A549 (cell line): ENCODE data around the gene MEGF10.

Source experiments
- BHLHE40 ChIP-seq: IDR thresholded peaks from 2 replicates; pipeline ENCODE4 v1.6.1; 2012; ENCODE audit warnings: low read depth, low read length, inconsistent platforms
- CHD2 ChIP-seq: fragments of 150-350 bp; IDR thresholded peaks from 2 replicates; pipeline ENCODE4 v1.6.1; 2014; ENCODE audit warnings: low read length; ENCODE audit not compliant: partially characterized antibody
- CTCF ChIP-seq: fragments of >200 bp; sonication (Bioruptor Twin); formaldehyde crosslinking; IDR thresholded peaks from 3 replicates; pipeline ENCODE4 v1.5.1; 2016
- HOXA7 ChIP-seq: fragments of 250-450 bp; sonication (Bioruptor Pico); IDR thresholded peaks from 2 replicates; pipeline ENCODE4 v1.5.0; 2020; ENCODE audit warnings: mild to moderate bottlenecking, moderate library complexity
- NFE2L2 ChIP-seq: fragments of 150-350 bp; conservative IDR thresholded peaks from 2 replicates; pipeline ENCODE4 v1.6.1; 2014; ENCODE audit warnings: low read length
- NR3C1 ChIP-seq: fragments of >200 bp; sonication (Bioruptor Twin); formaldehyde crosslinking; IDR thresholded peaks from 3 replicates; pipeline ENCODE4 v1.6.1; 2017
- POLR2A ChIP-seq: IDR thresholded peaks from 2 replicates; pipeline ENCODE4 v1.6.1; 2012; ENCODE audit warnings: mild to moderate bottlenecking, low read length
- POLR2AphosphoS2 ChIP-seq: conservative IDR thresholded peaks from 2 replicates; pipeline ENCODE4 v1.6.1; 2012; ENCODE audit warnings: low read length, improper control_type of control experiment, inconsistent platforms
- RAD21 ChIP-seq, 2 experiments: fragments of >200 bp in 1 of 2; sonication (Bioruptor Twin) in 1 of 2; formaldehyde crosslinking in 1 of 2; IDR thresholded peaks in 1 of 2; conservative IDR thresholded peaks in 1 of 2; 2 replicates in 1 of 2; 3 replicates in 1 of 2; pipeline ENCODE4 v1.6.1; 2012 to 2018; ENCODE audit warnings: inconsistent platforms in 1 of 2
- RNF2 ChIP-seq: fragments of 200-600 bp; sonication (generic); IDR thresholded peaks from 2 replicates; pipeline ENCODE4 v1.6.1; 2016; ENCODE audit warnings: low read depth, mild to moderate bottlenecking, antibody characterized with exemption, moderate library complexity, borderline replicate concordance
- ZC3H11A ChIP-seq: fragments of 450-650 bp; IDR thresholded peaks from 2 replicates; pipeline ENCODE4 v1.6.1; 2014; ENCODE audit warnings: antibody characterized with exemption, mild to moderate bottlenecking
- ZNF302 ChIP-seq: fragments of 250-450 bp; sonication (Bioruptor Pico); IDR thresholded peaks from 2 replicates; pipeline ENCODE4 v1.9.0; 2021; ENCODE audit warnings: inconsistent platforms, mild to moderate bottlenecking, moderate library complexity

- TF ChIP-seq BHLHE40 (no peak), HOXA7 (CRISPR knock-in tag) (no peak), CTCF (no peak), POLR2A (no peak), NFE2L2 (no peak), NR3C1 (no peak), ZNF302 (CRISPR knock-in tag) (no peak), CHD2 (no peak), POLR2AphosphoS2 (no peak), RAD21 (conservative IDR thresholded peaks at IDR 0.05 in 1 of 2, IDR thresholded peaks at IDR 0.05 in 1 of 2) (no peak), RNF2 (no peak), ZC3H11A (no peak)
Observed at GRCh38 chr5:127331890-127332649, 41.5 kb downstream of the MEGF10 start.
